ENCODE data around the gene AADACL3.

- TF ChIP-seq POLR2A (IDR thresholded peaks at IDR 0.05; ENCODE audit: low read length): no peak
- no peak for TF ChIP-seq GATA1 (IDR thresholded peaks at IDR 0.05; ENCODE audit: low read depth, low read length)
These were observed 6.2 kb upstream of the AADACL3 start for GRCh38 chr1:12709696-12710095.
